NT2/D1 (cell line): Measurements from ENCODE around the gene INPP5D.

Source experiments
- DNase-seq: peaks from one replicate; pipeline ENCODE4 v3.0.0-alpha.2; 2011; ENCODE audit warnings: low read depth, low spot score
- H3K27me3 ChIP-seq: 2 replicates; pipeline ENCODE4 v1.6.0; 2011; ENCODE audit warnings: mild to moderate bottlenecking; ENCODE audit not compliant: insufficient read length, insufficient read depth
- H3K36me3 ChIP-seq: 2 replicates; pipeline ENCODE4 v1.6.1; 2011; ENCODE audit warnings: mild to moderate bottlenecking, low read length, mixed read lengths; ENCODE audit not compliant: insufficient read depth, insufficient read length
- H3K4me1 ChIP-seq: 2 replicates; pipeline ENCODE4 v1.5.1; 2011; ENCODE audit not compliant: insufficient read depth, insufficient read length
- H3K4me3 ChIP-seq: 2 replicates; pipeline ENCODE4 v1.5.1; 2011; ENCODE audit warnings: low read depth; ENCODE audit not compliant: insufficient read length
- H3K9ac ChIP-seq: 2 replicates; pipeline ENCODE4 v1.6.0; 2011; ENCODE audit warnings: low read depth; ENCODE audit not compliant: insufficient read length
- H3K9me3 ChIP-seq: 2 replicates; pipeline ENCODE4 v1.5.1; 2011; ENCODE audit warnings: mild to moderate bottlenecking, low read length; ENCODE audit not compliant: insufficient read depth
- SUZ12 ChIP-seq: IDR thresholded peaks from 2 replicates; pipeline ENCODE4 v1.6.1; 2011; ENCODE audit not compliant: insufficient read length, insufficient read depth; ENCODE audit errors: extremely low read depth
- YY1 ChIP-seq: IDR thresholded peaks from 2 replicates; pipeline ENCODE4 v1.6.1; 2011; ENCODE audit not compliant: insufficient read length, insufficient read depth
- ZNF274 ChIP-seq: IDR thresholded peaks from 2 replicates; pipeline ENCODE4 v1.6.1; 2011; ENCODE audit warnings: mild to moderate bottlenecking, low read depth, low read length

The INPP5D gene

GRCh38 chr2:233059797-233060500 is at the start of gene INPP5D:
TSS of gene INPP5D (plus strand) at chr2:233060342. CDS start at chr2:233060479, 137 bp downstream.
- no peak for TF ChIP-seq ZNF274
- TF ChIP-seq SUZ12: no peak
- no peak for TF ChIP-seq YY1
- Histone ChIP-seq H3K9ac (no peak within 1 kb of the TSS), H3K4me3 (no peak within 1 kb of the TSS), H3K27me3 (peaks cover 10% of the 10 kb centered on the region), H3K4me1 (peaks cover 26% of the 10 kb centered on the region), H3K36me3 (no peaks in the 10 kb centered on the region), H3K9me3 (no peaks in the 10 kb centered on the region)
- DNase-seq: no peak

GRCh38 chr2:233010569-233011267 is 49.4 kb upstream of the INPP5D start:
- no peak for TF ChIP-seq ZNF274
- no peak for TF ChIP-seq SUZ12
- no peak for TF ChIP-seq YY1
- DNase-seq: no peak
- no peaks in the 10 kb centered on the region for H3K36me3 ChIP-seq
- H3K27me3 ChIP-seq: no peaks in the 10 kb centered on the region
- H3K9ac ChIP-seq: no peak overlapping the region
- H3K4me3 ChIP-seq: no peak overlapping the region
- H3K4me1 ChIP-seq: no peaks in the 10 kb centered on the region
- no peaks in the 10 kb centered on the region for H3K9me3 ChIP-seq

GRCh38 chr2:233011268-233011650 is 48.9 kb upstream of the INPP5D start:
- DNase-seq: no peak
- Histone ChIP-seq H3K4me1 (no peaks in the 10 kb centered on the region), H3K9me3 (no peaks in the 10 kb centered on the region), H3K36me3 (no peaks in the 10 kb centered on the region), H3K9ac (no peak overlapping the region), H3K4me3 (no peak overlapping the region), H3K27me3 (no peaks in the 10 kb centered on the region)
- TF ChIP-seq ZNF274 (no peak), SUZ12 (no peak), YY1 (no peak)

GRCh38 chr2:233011702-233012131 is 48.4 kb upstream of the INPP5D start:
- Histone ChIP-seq H3K27me3 (no peaks in the 10 kb centered on the region), H3K4me1 (no peaks in the 10 kb centered on the region), H3K9ac (no peak overlapping the region), H3K9me3 (no peaks in the 10 kb centered on the region), H3K36me3 (no peaks in the 10 kb centered on the region), H3K4me3 (no peak overlapping the region)
- no peak for TF ChIP-seq ZNF274
- no peak for DNase-seq

- TF ChIP-seq SUZ12 (no peak), ZNF274 (no peak), YY1 (no peak)
- peaks cover 2% of the 10 kb centered on the region; the same call in 1 of the 2 replicates for H3K9me3 ChIP-seq
- H3K27me3 ChIP-seq: no peaks in the 10 kb centered on the region
These were observed 47.7 kb upstream of the INPP5D start for GRCh38 chr2:233012301-233012971.

GRCh38 chr2:233013027-233013461 is 47.1 kb upstream of the INPP5D start, which contains the start of gene NGEF:
TSS of gene NGEF (minus strand) at chr2:233013256. CDS start at chr2:232974890, 38,366 bp downstream.
- Histone ChIP-seq H3K9me3 (peaks cover 7% of the 10 kb centered on the region), H3K9ac (no peak within 1 kb of the TSS), H3K36me3 (no peaks in the 10 kb centered on the region), H3K4me3 (no peak within 1 kb of the TSS), H3K27me3 (no peaks in the 10 kb centered on the region), H3K4me1 (no peaks in the 10 kb centered on the region)
- DNase-seq: no peak
- TF ChIP-seq SUZ12 (no peak), ZNF274 (no peak), YY1 (no peak)

More at GRCh38 chr2:233012301-233012971, 47.7 kb upstream of the INPP5D start:
- Histone ChIP-seq H3K36me3 (no peaks in the 10 kb centered on the region), H3K4me3 (no peak overlapping the region), H3K4me1 (no peaks in the 10 kb centered on the region), H3K9ac (no peak overlapping the region)
- no peak for DNase-seq

GRCh38 chr2:233013650-233014049 is 46.5 kb upstream of the INPP5D start:
- DNase-seq: no peak
- no peaks in the 10 kb centered on the region for H3K4me1 ChIP-seq
- peaks cover 9% of the 10 kb centered on the region for H3K9me3 ChIP-seq
- no peak overlapping the region for H3K4me3 ChIP-seq
- no peaks in the 10 kb centered on the region for H3K36me3 ChIP-seq
- H3K9ac ChIP-seq: no peak overlapping the region
- no peaks in the 10 kb centered on the region for H3K27me3 ChIP-seq
- no peak for TF ChIP-seq YY1
- TF ChIP-seq ZNF274: no peak
- no peak for TF ChIP-seq SUZ12
